ENCODE results near the gene IL15. TPM values are rescaled to one million over a fixed set of nuclear protein-coding genes. Genes with fewer than 3 reads are reported as not detected.

Gene IL15
- total RNA-seq, 4 donors from 2014 or later = 0.64 to 3.8 (median 1.6) TPM

DNA sequence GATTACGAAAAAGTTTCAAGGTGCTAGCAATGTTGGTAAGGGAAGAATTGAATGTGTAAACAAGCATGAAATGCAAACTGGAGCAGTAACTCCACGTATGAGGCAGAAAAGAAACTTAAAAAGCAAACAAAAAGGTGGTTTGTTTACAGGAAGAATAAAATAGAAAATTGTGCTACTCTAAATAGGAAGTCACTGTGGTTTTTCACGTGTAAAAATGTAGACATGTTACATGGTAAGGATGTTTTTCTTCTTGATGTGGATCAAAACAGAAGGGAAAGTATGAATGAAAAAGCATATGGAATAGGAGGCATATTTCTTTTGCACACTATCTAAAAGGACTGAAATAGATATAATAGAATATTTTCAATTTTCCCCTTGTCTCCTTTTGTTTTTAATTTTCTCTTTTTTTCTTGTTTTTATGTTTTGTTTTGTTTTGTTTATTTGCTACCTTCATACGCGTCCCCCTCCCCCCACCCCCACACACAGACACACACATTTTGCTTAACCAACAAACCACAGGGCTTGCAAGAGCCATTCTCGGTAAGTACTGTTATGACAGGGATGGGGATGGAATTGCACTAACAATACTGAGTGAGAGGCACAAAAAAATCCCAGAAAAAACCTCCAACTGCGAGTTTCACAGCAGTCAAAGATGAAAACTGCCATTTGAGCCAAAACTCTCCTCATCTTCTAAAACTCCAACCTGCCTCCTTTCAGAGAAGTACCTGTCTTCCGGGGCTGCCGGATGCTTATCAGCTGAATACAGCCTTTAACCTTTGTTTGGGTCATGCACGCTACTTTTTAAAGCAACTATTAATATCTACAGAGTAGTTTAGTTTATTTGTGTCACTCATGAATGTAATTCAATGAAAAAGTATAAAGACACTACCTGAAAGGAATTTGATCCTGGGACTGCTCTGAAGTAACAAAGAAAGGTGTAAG, 135.8 kb downstream of the IL15 start:
- no peaks in the 10 kb centered on the region for H3K36me3 ChIP-seq
- H3K9me3 ChIP-seq = no peaks in the 10 kb centered on the region
- H3K4me3 ChIP-seq = no peak overlapping the region
- DNase-seq (ENCODE audit: low spot score in 2 of 2) = no peak
- 75% methylated on average over 10 of the region's 10 CpGs for WGBS
- H3K27ac ChIP-seq = no peak overlapping the region
- TF ChIP-seq POLR2AphosphoS5 (IDR thresholded peaks at IDR 0.05) (no peak), EP300 (IDR thresholded peaks at IDR 0.05) (no peak), POLR2A (IDR thresholded peaks at IDR 0.05) (no peak)
- TF ChIP-seq, protein P1, sequence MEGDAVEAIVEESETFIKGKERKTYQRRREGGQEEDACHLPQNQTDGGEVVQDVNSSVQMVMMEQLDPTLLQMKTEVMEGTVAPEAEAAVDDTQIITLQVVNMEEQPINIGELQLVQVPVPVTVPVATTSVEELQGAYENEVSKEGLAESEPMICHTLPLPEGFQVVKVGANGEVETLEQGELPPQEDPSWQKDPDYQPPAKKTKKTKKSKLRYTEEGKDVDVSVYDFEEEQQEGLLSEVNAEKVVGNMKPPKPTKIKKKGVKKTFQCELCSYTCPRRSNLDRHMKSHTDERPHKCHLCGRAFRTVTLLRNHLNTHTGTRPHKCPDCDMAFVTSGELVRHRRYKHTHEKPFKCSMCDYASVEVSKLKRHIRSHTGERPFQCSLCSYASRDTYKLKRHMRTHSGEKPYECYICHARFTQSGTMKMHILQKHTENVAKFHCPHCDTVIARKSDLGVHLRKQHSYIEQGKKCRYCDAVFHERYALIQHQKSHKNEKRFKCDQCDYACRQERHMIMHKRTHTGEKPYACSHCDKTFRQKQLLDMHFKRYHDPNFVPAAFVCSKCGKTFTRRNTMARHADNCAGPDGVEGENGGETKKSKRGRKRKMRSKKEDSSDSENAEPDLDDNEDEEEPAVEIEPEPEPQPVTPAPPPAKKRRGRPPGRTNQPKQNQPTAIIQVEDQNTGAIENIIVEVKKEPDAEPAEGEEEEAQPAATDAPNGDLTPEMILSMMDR (IDR thresholded peaks at IDR 0.05) = no peak
- no peaks in the 10 kb centered on the region for H3K4me1 ChIP-seq
- no peaks in the 10 kb centered on the region for H3K27me3 ChIP-seq

DNA sequence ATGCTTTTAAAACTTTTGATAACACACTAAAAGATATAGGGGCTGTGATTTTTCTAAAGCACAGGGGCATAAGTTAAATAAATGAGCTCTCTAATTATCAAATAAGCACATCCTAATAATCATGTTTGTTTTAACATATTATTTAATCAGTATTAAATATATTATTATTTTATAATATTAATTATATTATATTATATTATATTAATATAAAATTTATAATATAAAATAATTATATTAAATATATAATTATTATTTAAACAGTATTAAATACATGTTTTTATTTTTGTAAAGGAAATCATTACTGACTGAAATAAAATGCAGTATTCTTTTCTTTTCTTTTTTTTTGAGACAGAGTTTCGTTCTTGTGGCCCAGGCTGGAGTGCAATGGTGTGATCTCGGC, 136.5 kb downstream of the IL15 start:
- 98% methylated on average over 2 of the region's 2 CpGs for WGBS
- Histone ChIP-seq H3K27me3 (no peaks in the 10 kb centered on the region), H3K9me3 (no peaks in the 10 kb centered on the region), H3K4me1 (no peaks in the 10 kb centered on the region), H3K27ac (no peak overlapping the region), H3K36me3 (no peaks in the 10 kb centered on the region), H3K4me3 (no peak overlapping the region)
- DNase-seq (ENCODE audit: low spot score in 2 of 2) = no peak
- no peak for TF ChIP-seq POLR2AphosphoS5 (IDR thresholded peaks at IDR 0.05)
- no peak for TF ChIP-seq EP300 (IDR thresholded peaks at IDR 0.05)
- TF ChIP-seq, protein P1 (IDR thresholded peaks at IDR 0.05) = no peak

DNA sequence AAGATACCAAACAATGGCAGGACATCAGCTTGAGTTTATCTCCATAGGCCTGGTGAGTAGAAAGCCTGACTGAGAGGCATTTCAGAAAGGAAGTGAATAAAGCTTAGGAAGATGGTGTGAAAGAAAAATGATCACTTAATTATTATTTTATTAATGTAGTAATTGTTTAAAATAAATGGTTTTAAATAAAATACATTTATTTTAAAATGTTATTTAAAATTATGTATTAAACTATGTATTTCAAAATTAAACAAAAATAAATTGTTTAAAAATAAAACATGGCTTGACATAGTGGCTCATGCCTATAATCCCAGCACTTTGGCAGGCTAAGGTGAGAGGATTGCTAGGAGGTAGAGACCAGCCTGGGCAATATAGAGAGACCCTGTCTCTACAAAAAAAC, 145.8 kb downstream of the IL15 start:
- TF ChIP-seq EP300 (IDR thresholded peaks at IDR 0.05) = no peak
- TF ChIP-seq POLR2AphosphoS5 (IDR thresholded peaks at IDR 0.05) = no peak
- no peak for TF ChIP-seq POLR2A (IDR thresholded peaks at IDR 0.05)
- TF ChIP-seq, protein P1 (IDR thresholded peaks at IDR 0.05) = no peak
- no peaks in the 10 kb centered on the region for H3K27me3 ChIP-seq

More for the DNA sequence above, 145.8 kb downstream of the IL15 start:
- Histone ChIP-seq H3K4me3 (no peak overlapping the region), H3K4me1 (no peaks in the 10 kb centered on the region), H3K36me3 (no peaks in the 10 kb centered on the region), H3K27ac (no peak overlapping the region), H3K9me3 (no peaks in the 10 kb centered on the region)
- DNase-seq (ENCODE audit: low spot score in 2 of 2) = no peak

Data from suprapubic skin (tissue), 4 donors.